GM23248 (cell line): ENCODE data around the gene PARL. TPM values are rescaled to one million over a fixed set of nuclear protein-coding genes. Genes with fewer than 3 reads are reported as not detected.

Experiments used
- DNase-seq: peaks from one replicate; pipeline ENCODE4 v3.0.0-alpha.2; 2015
- H2AFZ ChIP-seq: fragments of 200-600 bp; sonication (generic); 2 replicates; pipeline ENCODE4 v1.6.1; 2016; ENCODE audit warnings: antibody characterized with exemption
- H3F3A ChIP-seq: fragments of 200-600 bp; sonication (generic); 2 replicates; pipeline ENCODE4 v1.6.1; 2016; ENCODE audit warnings: mild to moderate bottlenecking, antibody characterized with exemption, mixed run types; ENCODE audit not compliant: insufficient read depth
- H3K27ac ChIP-seq: fragments of 200-600 bp; sonication (generic); 2 replicates; pipeline ENCODE4 v1.5.1; 2016; ENCODE audit warnings: mild to moderate bottlenecking
- H3K27me3 ChIP-seq: fragments of 200-600 bp; sonication (generic); replicated peaks from 2 replicates; pipeline ENCODE4 v1.6.1; 2016; ENCODE audit warnings: mild to moderate bottlenecking; ENCODE audit not compliant: insufficient read depth
- H3K36me3 ChIP-seq: fragments of 200-600 bp; sonication (generic); 2 replicates; pipeline ENCODE4 v1.6.1; 2016; ENCODE audit warnings: low read depth, mild to moderate bottlenecking
- H3K4me1 ChIP-seq: fragments of 200-600 bp; sonication (generic); 2 replicates; pipeline ENCODE4 v1.6.1; 2016; ENCODE audit warnings: mild to moderate bottlenecking; ENCODE audit not compliant: insufficient read depth
- H3K4me2 ChIP-seq: fragments of 200-600 bp; sonication (generic); one replicate; pipeline ENCODE4 v1.6.1; 2016; ENCODE audit warnings: mild to moderate bottlenecking; ENCODE audit not compliant: unreplicated experiment
- H3K4me3 ChIP-seq: fragments of 200-600 bp; sonication (generic); 2 replicates; pipeline ENCODE4 v1.5.1; 2016; ENCODE audit warnings: mild to moderate bottlenecking
- H3K79me2 ChIP-seq: fragments of 200-600 bp; sonication (generic); 2 replicates; pipeline ENCODE4 v1.6.1; 2016; ENCODE audit warnings: mild to moderate bottlenecking; ENCODE audit not compliant: insufficient read depth
- H3K9ac ChIP-seq: fragments of 200-600 bp; sonication (generic); 2 replicates; pipeline ENCODE4 v1.6.1; 2016; ENCODE audit warnings: mild to moderate bottlenecking
- H3K9me2 ChIP-seq: fragments of 200-600 bp; sonication (generic); 2 replicates; pipeline ENCODE4 v1.6.1; 2016; ENCODE audit warnings: mixed run types, mild to moderate bottlenecking, moderate library complexity; ENCODE audit not compliant: insufficient read depth
- H3K9me3 ChIP-seq: fragments of 200-600 bp; sonication (generic); one replicate; pipeline ENCODE4 v1.6.1; 2017; ENCODE audit warnings: low read depth
- H4K20me1 ChIP-seq: fragments of 200-600 bp; sonication (generic); 2 replicates; pipeline ENCODE4 v1.6.0; 2016; ENCODE audit not compliant: insufficient read depth
- EZH2 ChIP-seq: fragments of 200-600 bp; sonication (generic); IDR thresholded peaks from 2 replicates; pipeline ENCODE4 v1.6.1; 2018; ENCODE audit warnings: antibody characterized with exemption, mild to moderate bottlenecking; ENCODE audit not compliant: insufficient read depth, poor library complexity, severe bottlenecking
- EZH2phosphoT487 ChIP-seq: fragments of 200-600 bp; sonication (generic); IDR thresholded peaks from 2 replicates; pipeline ENCODE4 v1.6.1; 2018; ENCODE audit warnings: antibody characterized with exemption, moderate library complexity, mild to moderate bottlenecking, low read depth; ENCODE audit not compliant: insufficient read depth
- WGBS, 2 experiments: methylation state at CpG; one replicate each; pipeline ENCODE4 v1.1.6; 2015 to 2017; ENCODE audit warnings: low lambda C conversion rate in 2 of 2, low coverage in 1 of 2; ENCODE audit errors: missing lambda C conversion rate in 2 of 2; 5-methylcytosine and 5-hydroxymethylcytosine counted together
- in situ Hi-C: fragments of 300-500 bp; cut with MboI; formaldehyde crosslinking; loops from 2 replicates; pipeline ENCODE4 v1.15.0; 2020
- polyA plus RNA-seq: library from polyadenylated mRNA; unstranded; fragments of >200 nt; fragmentation: Nextera tagmentation; extraction: Ambion mirVana; gene quantifications from 2 replicates; pipeline ENCODE4 v1.2.1, GENCODE V29; 2016
- total RNA-seq: library from RNA; depleted of rRNA; stranded (reverse); fragments of >200 nt; shearing (Covaris generic); gene quantifications from 2 replicates; pipeline ENCODE4 v1.2.3, GENCODE V29; 2014

The PARL gene
- total and polyA plus RNA-seq, 2 experiments from 2014 or later = 35.9 to 61.7 TPM

DNA sequence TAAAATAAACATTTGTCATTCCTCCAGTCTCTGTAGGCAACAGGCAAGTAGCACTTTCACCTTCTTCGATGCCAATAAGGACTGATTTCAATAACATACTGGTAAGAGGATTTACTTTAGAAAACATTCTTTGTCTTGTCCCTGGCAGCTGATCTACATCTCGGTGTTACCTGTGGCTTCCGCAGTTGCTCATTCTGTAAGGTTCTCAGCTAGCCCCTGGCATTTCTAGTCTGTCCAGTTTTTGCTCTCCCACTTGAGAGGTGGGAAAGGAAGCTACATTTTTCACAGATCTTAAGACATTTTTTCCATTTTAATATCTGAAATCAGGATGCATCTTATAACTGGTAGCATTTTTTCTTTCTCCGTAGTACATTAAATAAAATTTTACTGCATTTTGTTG is 39.6 kb downstream of the PARL start:
- no peak overlapping the region for H2AFZ ChIP-seq
- H3K4me3 ChIP-seq = no peak overlapping the region
- peak overlapping the region; percentile 65 for H3K4me2 ChIP-seq
- in situ Hi-C loops = no loop called here
- H3K9ac ChIP-seq = peak overlapping the region; percentile 2; the same call in 1 of the 2 replicates
- H3K27ac ChIP-seq = peak overlapping the region; percentile 63
- no peaks in the 10 kb centered on the region for H3K9me3 ChIP-seq
- no peaks in the 10 kb centered on the region for H4K20me1 ChIP-seq
- DNase-seq = no peak
- no peaks in the 10 kb centered on the region for H3K9me2 ChIP-seq
- H3F3A ChIP-seq = peaks cover 19% of the 10 kb centered on the region
- H3K79me2 ChIP-seq = peaks cover 11% of the 10 kb centered on the region; the same call in 1 of the 2 replicates
- peaks cover 22% of the 10 kb centered on the region for H3K4me1 ChIP-seq
- no peaks in the 10 kb centered on the region for H3K27me3 ChIP-seq
- TF ChIP-seq EZH2phosphoT487 = no peak
- TF ChIP-seq EZH2 = no peak
- WGBS, 2 experiments = 98 to 100% methylated on average over 4 of the region's 4 CpGs
- peaks cover 43% of the 10 kb centered on the region for H3K36me3 ChIP-seq

DNA sequence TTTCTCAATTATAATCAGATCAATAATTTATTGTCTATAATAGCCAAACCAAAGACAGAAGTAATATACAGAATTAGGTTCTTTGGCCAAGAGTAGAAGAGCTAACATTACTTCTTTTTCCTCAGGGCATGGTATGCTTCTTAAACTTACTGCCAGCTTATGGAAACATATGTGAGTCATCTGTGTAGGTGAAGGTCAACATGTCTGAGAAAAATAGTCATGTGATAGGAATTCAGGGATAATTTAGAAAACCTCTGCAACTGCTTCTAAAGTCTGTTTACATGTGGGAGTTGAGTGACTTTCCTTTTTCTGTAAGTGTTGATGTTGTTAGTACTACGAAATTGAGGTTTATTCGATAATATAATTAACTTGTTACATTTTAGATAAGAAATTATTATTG is 40.1 kb downstream of the PARL start:
- no peaks in the 10 kb centered on the region for H3K9me3 ChIP-seq
- no peaks in the 10 kb centered on the region for H3K9me2 ChIP-seq
- TF ChIP-seq EZH2 = no peak
- TF ChIP-seq EZH2phosphoT487 = no peak
- peak overlapping the region; percentile 2; the same call in 1 of the 2 replicates for H3K9ac ChIP-seq
- H4K20me1 ChIP-seq = no peaks in the 10 kb centered on the region
- peaks cover 19% of the 10 kb centered on the region for H3F3A ChIP-seq
- in situ Hi-C loops = no loop called here
- peak overlapping the region; percentile 65 for H3K4me2 ChIP-seq
- 55 to 65% methylated on average over 2 of the region's 2 CpGs for whole genome bisulfite sequencing, 2 experiments
- H3K27ac ChIP-seq = peak overlapping the region; percentile 63
- DNase-seq = peak; percentile 90
- peaks cover 43% of the 10 kb centered on the region for H3K36me3 ChIP-seq
- H3K4me1 ChIP-seq = peaks cover 22% of the 10 kb centered on the region
- no peak overlapping the region for H3K4me3 ChIP-seq
- no peak overlapping the region for H2AFZ ChIP-seq
- H3K79me2 ChIP-seq = peaks cover 9% of the 10 kb centered on the region; the same call in 1 of the 2 replicates
- no peaks in the 10 kb centered on the region for H3K27me3 ChIP-seq

DNA sequence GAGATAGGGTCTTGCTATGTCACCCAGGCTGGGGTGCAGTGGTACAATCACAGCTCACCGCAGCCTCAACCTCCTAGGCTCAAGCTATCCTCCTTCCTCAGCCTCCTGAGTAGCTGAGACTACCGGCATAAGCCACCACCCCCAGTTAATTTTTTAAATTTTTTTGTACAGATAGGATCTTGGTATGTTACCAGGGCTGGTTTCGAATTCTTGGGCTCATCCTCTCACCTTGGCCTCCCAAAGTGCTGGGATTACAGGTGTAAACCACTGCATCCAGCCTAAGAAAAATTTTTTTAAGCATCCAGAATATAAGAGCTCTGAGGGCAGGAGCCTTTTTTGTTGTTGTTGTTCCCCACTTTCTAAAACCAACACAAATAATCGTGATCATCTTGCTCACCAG is 44.9 kb downstream of the PARL start:
- H3K4me3 ChIP-seq = no peak overlapping the region
- H3F3A ChIP-seq = peaks cover 6% of the 10 kb centered on the region; the same call in 1 of the 2 replicates
- H3K4me1 ChIP-seq = peaks cover 9% of the 10 kb centered on the region
- in situ Hi-C loops = no loop called here
- H3K4me2 ChIP-seq = no peak overlapping the region
- DNase-seq = no peak
- no peaks in the 10 kb centered on the region for H3K27me3 ChIP-seq
- H3K9me3 ChIP-seq = no peaks in the 10 kb centered on the region
- H3K36me3 ChIP-seq = peaks cover 45% of the 10 kb centered on the region
- no peak for TF ChIP-seq EZH2phosphoT487
- no peak for TF ChIP-seq EZH2
- no peak overlapping the region for H3K27ac ChIP-seq
- H2AFZ ChIP-seq = no peak overlapping the region
- no peaks in the 10 kb centered on the region; the same call in 1 of the 2 replicates for H3K79me2 ChIP-seq
- H3K9me2 ChIP-seq = no peaks in the 10 kb centered on the region
- H4K20me1 ChIP-seq = no peaks in the 10 kb centered on the region
- no peak overlapping the region for H3K9ac ChIP-seq
- WGBS, 2 experiments = 95 to 99% methylated on average over 4 of the region's 4 CpGs

DNA sequence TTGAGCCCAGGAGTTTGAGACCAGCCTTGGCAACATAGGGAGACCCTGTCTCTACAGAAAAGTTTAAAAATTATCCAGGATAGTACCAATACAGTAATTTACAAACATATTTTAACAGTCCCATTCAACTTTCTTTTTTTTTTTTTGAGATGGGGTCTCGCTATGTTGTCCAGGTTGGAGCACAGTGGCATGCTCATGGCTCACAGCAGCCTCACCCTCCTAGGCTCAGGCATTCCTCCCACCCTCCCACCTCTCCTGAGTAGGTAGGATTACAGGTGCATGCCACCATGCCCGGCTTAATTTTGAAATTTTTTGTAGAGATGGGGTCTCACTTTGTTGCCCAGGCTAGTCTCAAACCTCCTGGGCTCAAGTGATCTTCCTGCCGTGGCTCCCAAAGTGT is 46.8 kb downstream of the PARL start:
- Histone ChIP-seq H3K9ac (no peak overlapping the region), H3K27me3 (no peaks in the 10 kb centered on the region), H3K9me3 (no peaks in the 10 kb centered on the region), H3K4me1 (no peaks in the 10 kb centered on the region), H4K20me1 (no peaks in the 10 kb centered on the region), H3K27ac (no peak overlapping the region), H3K79me2 (no peaks in the 10 kb centered on the region; the same call in 1 of the 2 replicates), H3K4me3 (no peak overlapping the region), H3K36me3 (peaks cover 41% of the 10 kb centered on the region), H3K4me2 (no peak overlapping the region), H3F3A (no peaks in the 10 kb centered on the region), H3K9me2 (no peaks in the 10 kb centered on the region), H2AFZ (no peak overlapping the region)
- WGBS, 2 experiments = 86% methylated on average over 2 to 3 of the region's 3 CpGs
- in situ Hi-C loops = no loop called here
- DNase-seq = no peak
- TF ChIP-seq EZH2 (no peak), EZH2phosphoT487 (no peak)

DNA sequence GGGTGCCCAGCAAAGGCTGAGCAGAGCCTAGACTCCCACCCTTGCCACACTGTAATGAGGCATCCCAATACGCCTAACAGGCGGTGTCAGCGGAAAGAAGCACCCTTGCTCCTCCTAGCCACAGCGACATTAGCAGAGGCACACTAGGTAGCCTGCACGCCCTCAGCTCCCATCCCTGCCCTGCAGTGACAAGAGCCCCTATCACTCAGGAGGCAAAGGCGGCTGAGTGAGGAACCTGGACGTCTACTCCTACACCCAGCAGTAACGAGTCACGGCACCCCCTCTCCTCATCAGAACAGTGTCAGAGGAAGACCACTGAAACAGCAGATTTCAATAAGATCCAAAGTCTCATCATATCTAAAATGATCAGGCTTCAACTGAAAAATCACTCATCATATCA is 47.3 kb downstream of the PARL start:
- DNase-seq = no peak
- no peak overlapping the region for H2AFZ ChIP-seq
- no peaks in the 10 kb centered on the region for H3F3A ChIP-seq
- no peaks in the 10 kb centered on the region for H3K9me2 ChIP-seq
- no peak overlapping the region for H3K4me3 ChIP-seq
- H4K20me1 ChIP-seq = no peaks in the 10 kb centered on the region
- in situ Hi-C loops = no loop called here
- H3K27me3 ChIP-seq = no peaks in the 10 kb centered on the region
- H3K9ac ChIP-seq = no peak overlapping the region
- no peak overlapping the region for H3K4me2 ChIP-seq
- WGBS, 2 experiments = 89 to 93% methylated on average over 9 of the region's 9 CpGs
- H3K36me3 ChIP-seq = peaks cover 43% of the 10 kb centered on the region
- TF ChIP-seq EZH2phosphoT487 (no peak), EZH2 (no peak)
- no peak overlapping the region for H3K27ac ChIP-seq
- no peaks in the 10 kb centered on the region for H3K4me1 ChIP-seq
- no peaks in the 10 kb centered on the region for H3K9me3 ChIP-seq
- no peaks in the 10 kb centered on the region for H3K79me2 ChIP-seq
